ENCODE data around the gene FRMD3. TPM values are rescaled to one million over a fixed set of nuclear protein-coding genes. Genes with fewer than 3 reads are reported as not detected.
A peak's percentile ranks its signal among the peaks of the same experiment; 100 is the strongest.

Gene FRMD3
- total RNA-seq, 1 donor, result 0.86 TPM

- H3K4me3 ChIP-seq (ENCODE audit: low read depth, low read length), result no peak overlapping the region
- DNase-seq (ENCODE audit: low read depth), result no peak
- TF ChIP-seq, protein P1, sequence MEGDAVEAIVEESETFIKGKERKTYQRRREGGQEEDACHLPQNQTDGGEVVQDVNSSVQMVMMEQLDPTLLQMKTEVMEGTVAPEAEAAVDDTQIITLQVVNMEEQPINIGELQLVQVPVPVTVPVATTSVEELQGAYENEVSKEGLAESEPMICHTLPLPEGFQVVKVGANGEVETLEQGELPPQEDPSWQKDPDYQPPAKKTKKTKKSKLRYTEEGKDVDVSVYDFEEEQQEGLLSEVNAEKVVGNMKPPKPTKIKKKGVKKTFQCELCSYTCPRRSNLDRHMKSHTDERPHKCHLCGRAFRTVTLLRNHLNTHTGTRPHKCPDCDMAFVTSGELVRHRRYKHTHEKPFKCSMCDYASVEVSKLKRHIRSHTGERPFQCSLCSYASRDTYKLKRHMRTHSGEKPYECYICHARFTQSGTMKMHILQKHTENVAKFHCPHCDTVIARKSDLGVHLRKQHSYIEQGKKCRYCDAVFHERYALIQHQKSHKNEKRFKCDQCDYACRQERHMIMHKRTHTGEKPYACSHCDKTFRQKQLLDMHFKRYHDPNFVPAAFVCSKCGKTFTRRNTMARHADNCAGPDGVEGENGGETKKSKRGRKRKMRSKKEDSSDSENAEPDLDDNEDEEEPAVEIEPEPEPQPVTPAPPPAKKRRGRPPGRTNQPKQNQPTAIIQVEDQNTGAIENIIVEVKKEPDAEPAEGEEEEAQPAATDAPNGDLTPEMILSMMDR (IDR thresholded peaks at IDR 0.05; ENCODE audit: insufficient read depth, low read depth, low read length), result no peak
These were observed 328.9 kb downstream of the FRMD3 start for GRCh38 chr9:83209188-83209731.

GRCh38 chr9:83208065-83208850 is 329.9 kb downstream of the FRMD3 start:
- DNase-seq (ENCODE audit: low read depth), result no peak
- TF ChIP-seq, protein P1 (IDR thresholded peaks at IDR 0.05; ENCODE audit: insufficient read depth, low read depth, low read length), result no peak
- H3K4me3 ChIP-seq (ENCODE audit: low read depth, low read length), result no peak overlapping the region

GRCh38 chr9:83204047-83204446 is 334.2 kb downstream of the FRMD3 start:
- no peak overlapping the region for H3K4me3 ChIP-seq (ENCODE audit: low read depth, low read length)
- TF ChIP-seq, protein P1 (IDR thresholded peaks at IDR 0.05; ENCODE audit: insufficient read depth, low read depth, low read length), result no peak
- DNase-seq (ENCODE audit: low read depth), result no peak

DNA sequence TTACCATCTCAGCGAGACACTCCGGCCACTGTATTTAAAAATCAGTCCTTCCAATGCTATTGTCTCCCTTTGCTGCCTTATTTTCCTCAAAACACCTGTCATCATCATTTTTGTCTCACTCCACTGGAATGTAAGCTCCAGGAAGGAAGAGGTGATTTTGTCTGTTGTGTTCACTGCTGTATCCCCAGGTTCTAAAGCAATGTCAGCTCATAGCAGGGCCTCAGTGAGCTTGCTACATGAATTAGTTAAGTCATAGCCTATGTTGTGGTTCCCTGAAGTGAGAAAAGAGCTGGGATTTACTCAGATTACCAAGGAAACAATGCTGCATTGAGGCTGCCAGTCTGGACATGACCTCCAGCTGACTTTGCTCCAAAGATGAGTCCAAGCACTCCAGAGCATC is 337.7 kb downstream of the FRMD3 start:
- H3K4me3 ChIP-seq (ENCODE audit: low read depth, low read length), result no peak overlapping the region
- TF ChIP-seq, protein P1 (IDR thresholded peaks at IDR 0.05; ENCODE audit: insufficient read depth, low read depth, low read length), result no peak
- no peak for DNase-seq (ENCODE audit: low read depth)

GRCh38 chr9:83199832-83200231 is 338.4 kb downstream of the FRMD3 start:
- no peak overlapping the region for H3K4me3 ChIP-seq (ENCODE audit: low read depth, low read length)
- DNase-seq (ENCODE audit: low read depth), result no peak
- TF ChIP-seq, protein P1 (IDR thresholded peaks at IDR 0.05; ENCODE audit: insufficient read depth, low read depth, low read length), result no peak

- TF ChIP-seq, protein P1 (IDR thresholded peaks at IDR 0.05; ENCODE audit: insufficient read depth, low read depth, low read length), result peak; percentile 44
- DNase-seq (ENCODE audit: low read depth), result peak; percentile 36
- H3K4me3 ChIP-seq (ENCODE audit: low read depth, low read length), result no peak overlapping the region
These were observed 339.0 kb downstream of the FRMD3 start for GRCh38 chr9:83199240-83199639.
